Activated T-cell treated with anti-CD3 and anti-CD28 coated beads, Interleukin-2, amount 50 U/mL, for 48 hours (primary cell): ENCODE measurements around the gene CFAP20DC.
"Not testable (repeated sequence)": the region's sequence is repeated elsewhere in the genome, so short reads cannot be mapped to it uniquely, and the experiment has no call there.

Source experiments
- DNase-seq, 2 experiments: peaks; one replicate each; pipeline ENCODE4 v3.0.0-alpha.2; 2020

Gene CFAP20DC

DNA sequence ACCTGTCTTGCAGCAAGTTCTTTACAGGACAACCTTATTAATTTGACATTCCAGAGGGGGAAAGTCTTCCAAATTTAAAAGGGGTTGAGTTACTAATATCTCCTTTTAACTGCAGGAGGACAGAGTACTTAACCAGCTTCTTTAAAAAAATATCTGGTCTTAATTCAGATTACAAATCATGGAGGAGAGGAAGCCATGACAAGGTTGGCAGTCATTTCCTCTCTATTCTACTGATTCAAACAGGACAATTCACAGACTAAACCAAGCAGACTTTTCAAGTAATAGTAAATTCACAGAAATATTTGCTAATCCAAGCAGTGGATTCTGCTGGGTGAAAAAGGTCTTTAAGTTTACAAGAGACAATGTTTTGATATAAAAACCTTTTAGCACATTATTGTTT, 185.3 kb downstream of the CFAP20DC start:
- DNase-seq, result no peak

DNA sequence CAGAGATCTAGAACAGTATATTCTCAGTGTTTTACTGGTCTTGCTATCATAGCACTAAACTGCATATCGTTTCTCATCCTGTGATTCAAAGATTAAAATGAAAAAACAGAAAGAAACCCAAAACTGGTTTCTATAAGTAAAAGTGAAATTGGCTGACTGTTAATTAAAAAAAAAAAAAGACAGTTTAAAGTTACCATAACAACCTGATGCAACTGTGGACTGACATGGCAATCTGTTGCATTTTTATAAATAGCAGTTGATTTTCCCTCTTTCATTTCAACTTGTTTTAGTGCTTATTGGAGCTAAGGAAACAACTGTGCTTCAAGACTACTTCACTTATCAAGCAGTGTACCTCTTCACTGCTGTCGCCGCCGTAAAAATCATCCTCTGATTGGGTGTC, 186.6 kb downstream of the CFAP20DC start:
- DNase-seq, result no peak

DNA sequence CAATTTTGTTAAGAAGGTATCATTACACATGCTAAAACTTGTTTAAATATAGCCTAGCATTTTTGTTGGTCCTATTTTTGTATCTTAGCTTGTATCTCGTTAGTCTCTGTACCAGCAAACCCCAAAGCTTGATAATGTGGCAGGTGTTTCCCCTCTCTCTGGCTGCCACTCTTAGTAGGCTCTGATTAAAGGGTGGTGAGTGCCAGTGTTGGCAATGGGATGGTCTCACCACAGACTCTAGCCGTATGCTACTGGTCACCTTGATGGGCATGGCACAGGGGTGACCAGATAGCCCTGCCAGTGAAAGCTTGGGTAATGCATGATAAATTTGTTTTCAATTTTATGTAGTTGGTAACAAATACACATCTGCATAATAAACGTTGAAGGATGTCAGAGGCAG, 188.3 kb downstream of the CFAP20DC start:
- DNase-seq, result no peak

DNA sequence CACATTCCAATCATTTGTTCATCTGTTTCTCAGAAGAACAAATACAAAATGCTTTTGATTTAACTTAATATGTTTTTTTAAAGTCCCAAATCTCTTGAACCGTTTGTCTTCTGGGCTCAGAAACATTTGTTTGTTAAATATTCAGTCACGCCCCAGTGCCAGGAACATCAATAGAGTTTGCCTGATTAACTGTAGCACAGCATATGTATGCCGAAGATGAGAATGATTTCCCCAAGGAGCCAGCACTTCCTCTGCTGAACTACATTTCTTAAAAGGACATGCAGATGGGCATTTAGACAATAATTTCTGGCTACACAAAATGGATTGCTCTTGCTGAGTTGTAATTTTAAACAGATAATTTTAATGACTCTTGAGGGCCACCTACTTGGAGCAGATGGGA, 191.7 kb downstream of the CFAP20DC start:
- DNase-seq, result no peak

DNA sequence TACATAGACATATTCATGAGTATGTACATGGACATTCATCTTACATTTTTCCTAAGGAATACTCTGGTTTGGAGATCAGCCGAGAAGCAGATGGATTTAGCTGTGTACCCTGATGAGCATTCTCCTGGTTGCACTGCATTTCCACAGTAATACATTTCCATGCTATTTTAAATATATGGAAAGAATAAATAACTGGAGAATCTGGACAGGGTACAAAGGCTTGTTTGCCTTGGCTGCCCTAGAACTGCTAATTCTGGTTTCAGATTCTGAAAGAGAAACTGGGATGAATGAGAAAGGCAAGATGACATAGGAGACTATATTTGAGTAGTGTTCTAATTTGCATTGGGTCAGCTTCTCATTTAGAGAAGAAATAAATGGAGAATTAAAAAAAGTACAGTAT, 192.4 kb downstream of the CFAP20DC start:
- no peak for DNase-seq

DNA sequence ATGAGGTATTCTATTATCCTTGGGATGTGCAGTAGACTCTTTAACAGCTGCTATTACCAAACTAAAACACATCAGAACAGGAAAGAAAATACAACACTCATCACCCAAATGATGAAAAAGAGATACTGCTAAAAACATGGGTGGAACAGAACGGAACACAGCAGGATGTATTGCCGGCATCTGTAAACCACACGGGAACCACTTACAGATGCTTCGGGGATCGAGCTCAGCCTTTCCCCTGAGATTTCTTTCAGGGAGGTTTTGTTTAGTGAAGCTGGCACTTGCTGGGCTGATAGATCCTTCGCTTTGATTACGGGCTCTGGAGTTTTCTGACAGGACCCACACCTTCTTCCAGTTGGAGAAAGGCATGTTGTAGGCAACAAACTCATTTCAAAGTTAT, 201.0 kb downstream of the CFAP20DC start:
- no peak for DNase-seq

DNA sequence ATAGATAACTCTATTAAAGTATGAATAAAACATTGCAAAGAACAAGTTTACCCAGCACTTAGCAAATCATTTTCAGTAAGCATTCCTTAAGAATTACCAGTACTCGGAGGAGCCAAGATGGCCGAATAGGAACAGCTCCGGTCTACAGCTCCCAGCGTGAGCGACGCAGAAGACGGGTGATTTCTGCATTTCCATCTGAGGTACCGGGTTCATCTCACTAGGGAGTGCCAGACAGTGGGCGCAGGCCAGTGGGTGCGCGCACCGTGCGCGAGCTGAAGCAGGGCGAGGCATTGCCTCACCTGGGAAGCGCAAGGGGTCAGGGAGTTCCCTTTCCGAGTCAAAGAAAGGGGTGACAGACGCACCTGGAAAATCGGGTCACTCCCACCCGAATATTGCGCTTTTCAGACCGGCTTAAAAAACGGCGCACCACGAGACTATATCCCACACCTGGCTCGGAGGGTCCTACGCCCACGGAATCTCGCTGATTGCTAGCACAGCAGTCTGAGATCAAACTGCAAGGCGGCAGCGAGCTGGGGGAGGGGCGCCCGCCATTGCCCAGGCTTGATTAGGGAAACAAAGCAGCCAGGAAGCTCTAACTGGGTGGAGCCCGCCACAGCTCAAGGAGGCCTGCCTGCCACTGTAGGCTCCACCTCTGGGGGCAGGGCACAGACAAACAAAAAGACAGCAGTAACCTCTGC, 207.6 kb downstream of the CFAP20DC start:
- not testable (repeated sequence) for DNase-seq

DNA sequence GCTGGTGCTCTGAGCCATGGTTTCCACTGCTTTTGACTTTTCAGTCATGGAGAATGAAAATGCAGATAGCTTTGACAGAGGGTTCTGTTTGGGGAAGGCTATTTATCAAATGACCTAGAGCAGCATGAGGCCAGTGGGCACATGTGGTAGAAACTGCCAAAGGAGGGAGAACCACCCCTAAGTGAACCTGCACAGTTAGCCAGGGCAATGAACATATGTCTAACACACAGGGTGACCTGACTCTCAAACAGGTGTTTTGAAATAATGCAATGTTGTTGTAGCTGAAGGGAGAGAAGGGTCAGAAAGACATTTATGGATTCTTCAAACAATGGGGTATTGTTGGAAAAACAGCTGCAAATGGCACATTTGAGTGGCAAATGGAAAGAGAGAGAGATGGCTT, 208.9 kb downstream of the CFAP20DC start:
- DNase-seq, result no peak

DNA sequence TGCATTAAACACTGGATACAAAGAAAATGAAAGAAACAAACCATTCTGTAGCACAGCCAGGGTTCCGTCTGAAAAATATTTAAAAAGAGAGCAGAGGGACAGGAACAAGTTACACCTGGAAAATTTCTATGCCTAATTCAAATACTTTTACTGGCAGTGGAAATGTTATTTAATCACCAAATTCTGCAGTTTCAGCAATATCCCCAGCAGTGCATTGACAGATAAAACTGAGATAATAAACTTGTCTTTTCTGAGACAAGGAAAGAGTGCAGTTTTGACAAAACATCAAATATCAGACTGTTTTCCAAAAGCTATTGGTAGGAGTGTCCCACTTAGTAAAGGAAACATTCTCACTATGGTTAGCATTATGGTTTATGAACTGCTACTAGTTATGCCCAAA, 209.9 kb downstream of the CFAP20DC start:
- DNase-seq, result no peak

DNA sequence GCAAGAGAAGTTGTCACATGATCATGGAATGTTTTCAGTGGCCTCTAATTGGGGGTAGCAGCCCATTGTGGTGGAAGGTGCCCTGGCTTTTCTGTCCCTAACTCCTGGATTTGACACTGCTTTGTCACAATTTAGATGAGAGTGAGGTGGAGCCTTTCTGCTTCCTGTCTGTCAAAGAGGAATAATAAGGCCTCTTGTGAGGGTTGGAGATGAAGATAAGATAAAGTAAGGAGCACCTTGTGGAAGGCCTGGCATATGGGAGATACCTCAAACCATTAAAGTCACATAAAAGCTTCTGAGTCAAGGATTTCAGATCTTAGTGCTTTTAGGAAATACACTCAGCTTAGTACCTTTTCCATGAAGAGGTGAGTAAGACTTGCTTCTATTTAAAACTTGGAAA, 210.6 kb downstream of the CFAP20DC start:
- DNase-seq, result no peak

DNA sequence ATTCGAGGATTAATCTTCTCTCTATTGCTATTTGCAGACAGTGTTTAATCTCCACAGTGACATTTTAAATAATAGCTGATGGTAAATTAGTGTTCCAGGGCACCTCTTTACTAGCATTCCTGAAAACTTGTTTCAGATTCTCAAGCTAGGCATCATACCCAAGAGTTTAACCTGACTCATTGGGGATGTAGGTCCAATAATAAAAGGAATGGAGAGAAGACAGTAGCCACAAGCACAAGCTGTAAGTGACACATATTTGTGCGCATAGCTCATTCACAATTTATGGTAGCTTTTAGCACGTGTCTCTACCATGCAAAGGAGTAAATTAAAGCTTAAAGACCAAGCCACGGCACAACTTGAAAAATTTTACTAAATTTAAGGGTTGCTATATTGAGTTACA, 212.0 kb downstream of the CFAP20DC start:
- no peak for DNase-seq

DNA sequence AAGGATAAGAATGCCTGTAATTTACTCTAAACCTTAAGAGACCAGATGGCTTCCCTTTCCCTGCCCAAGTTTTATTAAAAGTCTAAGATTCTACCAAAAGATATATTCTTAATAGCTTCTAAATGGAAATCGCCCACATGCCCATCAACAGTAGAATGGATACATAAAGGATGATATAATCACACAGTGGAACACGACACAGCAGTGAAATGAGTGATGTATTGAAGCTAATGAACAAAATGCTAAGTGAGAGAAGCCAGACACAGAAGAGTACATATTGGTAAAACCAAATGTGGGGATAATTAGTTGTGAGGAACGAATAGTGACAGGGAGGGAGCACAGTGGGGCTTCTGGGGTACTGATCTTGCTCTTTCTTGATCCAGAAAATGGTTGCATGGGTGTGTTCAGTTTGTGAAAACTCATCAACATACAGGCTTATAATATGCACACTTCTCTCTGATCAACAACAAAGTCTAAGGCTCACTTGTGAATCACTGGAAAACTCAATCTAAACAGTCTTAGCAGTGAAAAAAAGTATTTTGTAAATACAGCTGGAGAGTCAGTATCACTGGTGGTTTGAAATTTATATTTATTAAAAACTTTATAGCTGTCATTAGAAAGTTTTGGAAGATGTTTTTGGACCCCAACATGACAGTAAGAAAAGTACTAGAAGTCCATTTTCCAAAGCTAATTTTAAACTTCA, 212.5 kb downstream of the CFAP20DC start:
- DNase-seq, result no peak

DNA sequence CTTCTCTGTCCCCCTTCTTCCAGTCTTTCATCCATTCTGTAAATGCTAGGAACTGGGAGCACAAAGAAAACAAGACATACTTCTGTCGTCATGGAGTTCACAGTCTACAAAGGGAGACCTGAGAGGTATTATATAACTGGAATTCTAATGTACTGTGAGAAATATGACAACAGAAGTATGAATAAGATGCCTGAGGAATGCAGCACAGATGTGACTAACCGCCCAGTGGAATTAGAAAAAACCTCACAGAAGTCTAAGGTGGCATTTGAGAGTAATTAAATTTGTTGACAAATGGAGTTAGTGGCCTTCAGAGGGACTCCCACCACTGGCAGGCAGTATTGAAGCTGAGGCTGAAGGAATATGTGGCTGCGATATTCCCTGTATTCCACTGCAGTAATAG, 214.7 kb downstream of the CFAP20DC start:
- DNase-seq, result no peak

DNA sequence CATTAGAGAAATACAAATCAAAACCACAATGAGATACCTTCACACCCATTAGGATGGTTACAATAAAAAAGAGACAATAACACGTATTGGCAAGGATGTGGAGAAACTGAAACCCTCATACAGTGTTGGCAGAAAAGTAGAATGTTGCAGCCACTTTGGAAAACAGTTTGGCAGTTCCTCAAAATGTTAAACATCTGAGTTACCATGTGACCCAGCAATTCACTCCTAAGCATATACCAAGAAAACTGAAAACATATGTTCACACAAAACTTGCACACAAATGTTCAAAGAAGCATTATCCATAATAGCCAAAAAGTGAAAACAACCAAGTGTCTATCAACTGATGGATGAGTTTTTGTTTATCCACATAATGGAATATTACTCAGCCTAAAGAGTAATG, 216.3 kb downstream of the CFAP20DC start:
- DNase-seq, result no peak

DNA sequence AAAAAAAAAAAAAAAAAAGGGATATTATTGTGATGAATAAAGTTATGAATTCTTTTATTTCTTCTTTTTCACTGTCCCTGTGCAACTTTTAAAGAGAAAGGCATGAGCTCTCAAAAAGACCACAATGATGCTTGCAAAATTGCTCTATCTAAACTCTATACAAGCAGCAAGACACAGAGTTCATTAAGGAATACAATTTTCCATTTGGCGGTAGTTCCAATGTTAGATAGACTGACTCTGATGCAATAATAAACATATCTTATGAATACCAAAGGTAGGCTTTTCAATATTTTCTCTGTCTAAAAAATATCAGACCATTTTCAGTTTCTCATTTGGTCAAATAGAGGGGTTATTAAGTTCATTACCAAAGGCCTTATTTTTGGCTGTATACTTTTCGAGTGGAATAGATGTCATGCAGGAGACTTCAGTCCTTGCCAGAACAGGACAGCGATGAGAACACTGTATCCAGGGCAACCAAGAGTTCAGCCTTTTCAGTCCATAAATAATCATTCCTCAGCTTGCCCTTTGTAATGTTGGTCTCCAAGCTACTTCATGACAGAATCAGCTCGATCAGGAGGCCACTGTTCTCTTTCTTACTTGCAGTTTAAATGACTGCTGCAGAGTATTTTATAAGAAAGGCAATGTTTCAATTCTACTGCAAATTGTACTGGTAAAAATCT, 220.4 kb downstream of the CFAP20DC start:
- DNase-seq, result no peak

DNA sequence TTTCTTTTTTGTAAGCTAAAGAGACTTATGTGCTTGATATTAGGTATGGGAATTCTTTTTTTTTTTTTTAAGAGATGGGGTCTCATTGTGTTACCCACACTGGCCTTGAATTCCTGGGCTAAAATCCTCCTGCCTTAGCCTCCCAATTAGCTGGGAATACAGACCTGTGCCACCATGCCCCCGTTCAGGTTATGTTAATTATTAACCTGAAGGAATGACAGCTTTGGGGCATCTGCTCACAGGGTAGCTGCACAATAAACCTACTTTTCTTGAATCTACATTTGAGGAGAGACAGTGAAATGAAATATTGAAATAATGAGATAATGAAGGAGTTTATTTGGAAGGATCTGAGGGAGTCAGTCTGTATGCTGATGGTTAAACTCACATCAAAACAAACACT, 225.0 kb downstream of the CFAP20DC start:
- no peak for DNase-seq

DNA sequence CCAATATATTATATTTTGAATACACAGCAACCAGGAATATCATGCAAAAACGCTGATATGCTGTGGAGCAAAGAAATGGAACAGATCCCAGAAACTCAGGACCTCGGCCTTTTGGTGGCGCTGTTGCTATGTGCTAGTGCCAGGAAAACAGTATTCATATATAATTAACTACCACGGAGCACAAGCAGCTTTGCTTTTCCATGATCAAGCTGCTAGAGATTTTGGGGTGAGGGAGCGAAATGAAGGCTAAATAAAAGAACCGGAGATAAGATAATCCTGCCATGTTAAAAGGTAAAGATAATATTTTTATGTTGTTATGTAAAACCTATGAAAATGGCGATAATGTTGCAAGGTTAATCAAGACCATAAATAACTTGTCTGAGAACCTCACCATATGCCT, 225.5 kb downstream of the CFAP20DC start:
- peak; percentile 29 to 41 for DNase-seq

DNA sequence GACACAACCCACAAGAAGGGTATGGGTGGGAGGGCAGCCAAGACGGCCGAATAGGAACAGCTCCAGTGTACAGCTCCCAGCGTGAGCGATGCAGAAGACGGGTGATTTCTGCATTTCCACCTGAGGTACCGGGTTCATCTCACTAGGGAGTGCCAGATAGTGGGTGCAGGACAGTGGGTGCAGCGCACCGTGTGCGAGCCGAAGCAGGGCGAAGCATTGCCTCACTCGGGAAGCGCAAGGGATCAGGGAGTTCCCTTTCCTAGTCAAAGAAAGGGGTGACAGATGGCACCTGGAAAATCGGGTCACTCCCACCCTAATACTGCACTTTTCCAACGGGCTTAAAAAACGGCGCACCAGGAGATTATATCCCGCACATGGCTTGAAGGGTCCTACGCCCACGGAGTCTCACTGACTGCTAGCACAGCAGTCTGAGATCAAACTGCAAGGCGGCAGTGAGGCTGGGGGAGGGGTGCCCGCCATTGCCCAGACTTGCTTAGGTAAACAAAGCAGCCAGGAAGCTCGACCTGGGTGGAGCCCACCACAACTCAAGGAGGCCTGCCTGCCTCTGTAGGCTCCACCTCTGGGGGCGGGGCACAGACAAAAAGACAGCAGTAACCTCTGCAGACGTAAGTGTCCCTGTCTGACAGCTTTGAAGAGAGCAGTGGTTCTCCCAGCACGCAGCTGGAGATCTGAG, 243.1 kb downstream of the CFAP20DC start:
- DNase-seq, result not testable (repeated sequence)

DNA sequence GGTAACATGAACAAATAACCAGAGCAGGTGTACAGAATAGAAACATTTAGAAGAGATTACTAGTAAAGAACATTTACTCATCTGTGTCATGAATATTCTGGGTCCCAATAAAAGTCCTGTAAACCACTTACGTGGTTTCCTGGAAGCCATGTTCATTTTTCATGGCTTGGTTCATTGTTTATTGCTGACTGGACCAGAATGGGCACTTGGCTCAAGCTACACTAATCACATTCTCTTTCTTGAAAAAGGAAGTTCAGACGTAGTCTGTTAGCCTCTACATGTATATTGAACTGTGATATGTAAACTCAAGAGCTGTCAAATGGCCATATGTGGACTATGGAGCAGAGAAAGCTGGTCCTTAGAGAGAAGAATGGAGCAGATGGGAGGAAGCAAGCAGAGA, 244.9 kb downstream of the CFAP20DC start:
- DNase-seq, result no peak

DNA sequence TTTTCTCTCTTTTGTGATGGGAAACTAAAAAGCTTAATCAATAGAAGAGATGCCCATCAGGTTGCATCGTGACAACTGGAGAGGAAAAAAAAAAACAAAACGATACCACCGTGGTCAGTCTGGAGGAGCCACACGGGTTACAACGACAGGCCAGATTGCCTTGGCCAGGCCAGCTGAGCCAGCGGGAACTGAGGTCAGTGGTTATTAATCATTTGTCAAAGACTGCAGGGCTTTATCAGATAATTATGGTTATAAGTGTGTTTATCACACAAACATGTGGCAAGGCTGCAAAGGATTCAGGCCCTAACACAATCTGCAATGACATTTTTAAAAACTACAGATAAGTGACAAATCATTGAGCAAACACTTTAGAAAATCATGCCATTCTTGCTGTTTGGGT, 248.3 kb downstream of the CFAP20DC start:
- no peak for DNase-seq

DNA sequence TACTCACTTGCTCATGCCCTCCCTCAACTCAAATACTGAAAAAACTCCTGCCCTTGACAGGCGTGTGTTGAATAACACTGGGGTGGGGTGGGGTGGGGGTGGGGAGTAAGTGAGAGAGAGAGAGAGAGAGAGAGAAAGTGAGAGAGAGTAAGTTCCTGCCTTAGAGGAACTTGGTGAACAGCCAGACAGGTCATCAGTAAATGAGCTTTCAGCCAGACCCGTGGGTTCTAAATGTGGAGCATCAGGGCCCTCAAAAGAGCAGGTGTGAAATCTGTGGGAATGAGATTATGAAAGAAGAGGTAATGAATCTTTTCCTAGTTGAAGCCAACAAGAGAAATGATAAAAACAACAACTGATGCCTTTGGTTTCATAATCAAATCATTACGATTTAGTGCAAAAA, 248.9 kb downstream of the CFAP20DC start:
- DNase-seq, result no peak

DNA sequence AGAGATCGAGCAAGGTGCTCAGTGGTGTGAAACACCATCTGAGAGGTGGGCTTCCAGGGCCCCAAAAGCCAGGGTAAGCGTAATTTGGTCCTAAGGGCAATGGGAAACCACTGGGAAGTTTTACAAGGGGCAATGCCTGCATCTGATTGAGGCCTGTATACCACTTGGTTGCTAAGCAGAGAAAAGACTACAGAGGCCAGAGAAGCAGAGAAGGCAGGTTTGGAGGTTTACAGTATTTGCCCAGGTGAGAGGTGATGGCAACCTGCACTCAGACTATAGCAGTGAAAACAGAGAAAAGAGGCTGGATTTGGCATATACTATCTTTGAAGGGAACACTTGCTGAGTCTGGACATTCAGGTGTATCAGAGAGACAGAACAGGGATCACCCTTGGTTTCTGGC, 249.8 kb downstream of the CFAP20DC start:
- no peak for DNase-seq

DNA sequence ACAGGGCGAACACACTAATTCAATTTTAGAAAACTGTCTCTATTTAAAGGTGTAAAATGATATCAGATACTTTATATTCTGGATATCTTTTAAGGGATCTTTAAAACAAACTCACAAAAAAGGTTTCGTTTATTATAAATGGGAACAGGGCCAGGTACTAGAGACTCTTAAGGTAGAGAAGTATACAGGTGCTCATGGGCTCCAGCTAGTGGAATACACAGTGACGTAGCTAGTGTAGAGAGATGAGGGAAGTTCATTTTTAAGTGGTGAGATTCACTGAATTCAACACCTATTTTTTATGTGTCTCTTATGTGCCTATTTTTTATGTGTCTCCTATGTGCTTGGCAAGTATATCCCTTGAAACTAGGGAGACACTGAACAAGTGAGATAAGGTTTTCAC, 250.6 kb downstream of the CFAP20DC start:
- DNase-seq, result no peak

DNA sequence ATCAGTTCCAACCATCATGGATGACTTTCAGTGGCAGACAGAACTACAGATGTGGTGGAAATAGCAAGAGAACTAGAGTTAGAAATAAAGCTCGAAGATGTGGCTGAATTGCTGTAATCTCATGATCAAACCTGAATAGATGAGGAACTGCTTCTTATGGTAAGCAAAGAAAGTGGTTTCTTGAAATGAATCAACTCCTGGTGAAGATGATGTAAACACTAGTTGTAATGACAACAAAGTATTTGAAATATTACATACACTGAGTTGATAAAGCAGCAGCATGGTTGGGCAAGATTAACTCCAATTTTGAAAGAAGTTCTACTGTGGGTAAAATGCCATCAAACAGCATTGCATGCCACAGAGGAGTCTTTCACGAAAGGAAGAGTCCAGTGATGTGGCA, 251.5 kb downstream of the CFAP20DC start:
- DNase-seq, result no peak
